Astrocyte of the hippocampus (primary cell): ENCODE measurements around the gene EIF3D.

Experiments
- DNase-seq: peaks from one replicate; pipeline ENCODE4 v3.0.0; 2011; ENCODE audit warnings: low read depth, low spot score

EIF3D gene, protein sequence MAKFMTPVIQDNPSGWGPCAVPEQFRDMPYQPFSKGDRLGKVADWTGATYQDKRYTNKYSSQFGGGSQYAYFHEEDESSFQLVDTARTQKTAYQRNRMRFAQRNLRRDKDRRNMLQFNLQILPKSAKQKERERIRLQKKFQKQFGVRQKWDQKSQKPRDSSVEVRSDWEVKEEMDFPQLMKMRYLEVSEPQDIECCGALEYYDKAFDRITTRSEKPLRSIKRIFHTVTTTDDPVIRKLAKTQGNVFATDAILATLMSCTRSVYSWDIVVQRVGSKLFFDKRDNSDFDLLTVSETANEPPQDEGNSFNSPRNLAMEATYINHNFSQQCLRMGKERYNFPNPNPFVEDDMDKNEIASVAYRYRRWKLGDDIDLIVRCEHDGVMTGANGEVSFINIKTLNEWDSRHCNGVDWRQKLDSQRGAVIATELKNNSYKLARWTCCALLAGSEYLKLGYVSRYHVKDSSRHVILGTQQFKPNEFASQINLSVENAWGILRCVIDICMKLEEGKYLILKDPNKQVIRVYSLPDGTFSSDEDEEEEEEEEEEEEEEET

DNA sequence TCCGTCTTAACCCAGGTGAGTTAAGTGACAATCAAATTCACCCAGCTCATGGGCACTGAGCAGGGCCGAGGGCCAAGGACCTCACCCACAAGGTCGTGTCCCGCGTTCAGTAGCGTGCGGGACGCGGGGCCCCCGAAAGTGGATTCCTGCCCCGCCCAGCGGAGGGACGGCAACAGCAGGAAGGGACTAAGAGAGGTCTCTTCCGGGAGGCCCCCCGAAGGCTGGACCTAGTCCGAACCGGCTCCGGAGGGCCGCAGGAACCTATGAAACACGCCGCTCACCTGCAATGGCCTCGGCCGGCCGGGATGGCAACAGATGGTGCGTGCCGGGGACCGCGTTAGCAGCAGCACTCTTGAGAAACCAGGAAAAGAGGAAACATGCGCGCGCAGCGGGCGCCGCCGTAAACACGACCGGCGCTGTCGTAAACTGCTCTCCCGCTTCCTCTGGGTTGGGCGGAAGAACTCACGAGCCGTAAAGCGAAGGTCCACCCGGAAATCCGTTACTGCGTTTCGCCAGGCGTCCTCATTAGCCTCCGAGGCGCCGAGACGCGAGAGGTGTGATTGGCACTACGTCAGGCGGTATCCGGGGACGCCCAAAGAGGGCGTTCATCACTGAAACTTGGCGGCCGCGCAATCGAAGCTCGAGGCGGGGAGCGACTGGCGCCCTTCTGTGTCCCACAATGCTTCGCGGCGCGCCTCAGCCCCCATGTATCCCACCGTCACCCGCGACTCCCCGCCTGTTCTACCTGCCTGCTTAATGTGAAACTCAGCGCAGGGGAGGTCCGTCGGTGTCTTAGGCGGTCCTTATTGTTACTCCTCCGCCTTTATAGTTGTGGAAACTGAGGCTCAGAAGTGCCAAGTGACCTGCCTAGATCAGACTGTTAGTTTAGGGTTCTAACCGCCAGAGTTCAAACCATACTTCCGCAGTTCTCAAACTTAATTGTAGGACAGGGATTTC, at the start of gene EIF3D:
Gene EIF3D (minus strand): TSS at position 372 of the 957 bp plus-strand sequence. CDS start 3,045 bp downstream, outside the sequence.
- peak; percentile 100 for DNase-seq

DNA sequence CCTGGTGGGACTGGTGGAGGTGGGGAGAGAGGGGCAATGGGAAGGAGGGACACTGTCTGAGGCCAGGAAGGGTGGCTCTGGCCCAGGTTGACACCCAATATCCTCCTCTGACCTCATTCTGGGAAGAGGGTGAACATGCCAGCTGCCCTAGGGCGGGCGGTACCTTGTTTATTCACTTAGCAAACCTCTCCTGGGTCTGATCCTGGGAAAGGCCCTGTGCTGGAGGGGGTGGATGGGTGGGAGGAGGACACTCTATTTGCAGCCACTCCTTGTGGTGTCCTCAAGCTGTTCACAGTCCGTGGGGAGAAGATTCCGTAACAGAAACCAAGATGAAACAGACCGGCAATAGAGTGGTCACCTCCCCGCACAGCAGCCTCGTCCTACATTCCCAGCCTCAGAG, 49.7 kb upstream of the EIF3D start:
- no peak for DNase-seq

DNA sequence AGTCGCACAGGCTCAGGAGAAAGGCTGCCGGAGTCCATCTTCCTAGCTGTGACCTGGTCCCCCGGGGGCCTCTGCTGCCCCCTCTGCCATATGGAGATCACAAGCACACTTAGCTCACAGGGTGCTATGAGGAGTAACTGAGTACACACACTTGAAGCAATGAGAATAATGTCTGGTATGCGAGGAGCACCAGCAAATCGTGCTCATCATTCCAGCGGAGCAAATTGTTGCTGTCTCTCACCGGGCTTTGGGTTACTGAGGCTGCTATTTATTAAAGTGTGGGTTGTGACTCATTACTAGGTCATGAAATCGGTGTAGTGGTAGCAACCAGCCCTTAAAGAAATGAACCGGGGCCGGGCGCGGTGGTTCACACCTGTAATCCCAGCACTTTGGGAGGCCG, 48.1 kb upstream of the EIF3D start:
- DNase-seq = peak; percentile 84

DNA sequence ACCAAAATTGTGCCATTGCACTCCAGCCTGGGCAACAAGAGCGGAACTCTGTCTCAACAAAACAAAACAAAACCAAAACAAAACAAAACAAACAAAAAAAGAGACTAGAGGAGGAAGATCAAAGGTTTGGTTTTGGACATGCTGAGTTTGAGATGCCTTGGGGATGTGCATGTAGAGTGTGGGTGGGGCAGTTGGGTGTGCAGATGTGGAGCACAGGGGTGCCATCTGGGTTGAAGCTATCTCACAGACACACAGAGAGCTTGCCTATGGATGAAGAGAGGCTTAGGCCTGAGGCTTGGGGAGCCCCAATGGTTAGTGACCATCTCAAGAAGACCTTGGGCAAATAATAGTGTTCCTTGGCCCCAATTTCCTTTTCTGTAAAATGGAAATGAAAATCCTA, 45.8 kb upstream of the EIF3D start:
- no peak for DNase-seq

DNA sequence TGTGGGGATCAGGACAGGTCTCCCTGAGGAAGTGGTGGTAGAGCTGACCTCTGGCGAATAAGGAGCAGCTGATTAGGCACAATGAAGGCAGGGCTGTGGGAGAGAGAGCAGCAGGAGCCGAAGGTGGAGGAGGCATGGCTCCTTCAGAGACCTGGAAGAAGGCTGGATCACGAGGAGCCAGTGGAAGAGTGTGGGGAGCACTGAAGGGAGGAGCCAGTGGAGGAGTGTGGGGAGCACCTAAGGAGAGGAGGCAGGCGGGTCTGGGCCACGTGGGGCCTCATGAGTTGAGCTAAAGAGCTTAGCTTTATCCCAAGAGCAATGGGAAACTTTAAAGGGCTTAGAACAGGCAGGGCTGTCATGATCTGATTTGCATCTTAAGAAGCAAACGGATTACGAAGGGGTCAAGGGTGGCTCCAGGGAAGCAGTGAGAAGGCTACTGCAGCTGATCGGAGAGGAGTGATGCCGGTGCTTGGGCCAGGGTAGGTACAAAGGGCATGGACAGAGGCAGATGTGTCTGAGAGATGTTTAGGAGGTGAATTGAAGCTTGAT, 44.9 kb upstream of the EIF3D start:
- DNase-seq = no peak

DNA sequence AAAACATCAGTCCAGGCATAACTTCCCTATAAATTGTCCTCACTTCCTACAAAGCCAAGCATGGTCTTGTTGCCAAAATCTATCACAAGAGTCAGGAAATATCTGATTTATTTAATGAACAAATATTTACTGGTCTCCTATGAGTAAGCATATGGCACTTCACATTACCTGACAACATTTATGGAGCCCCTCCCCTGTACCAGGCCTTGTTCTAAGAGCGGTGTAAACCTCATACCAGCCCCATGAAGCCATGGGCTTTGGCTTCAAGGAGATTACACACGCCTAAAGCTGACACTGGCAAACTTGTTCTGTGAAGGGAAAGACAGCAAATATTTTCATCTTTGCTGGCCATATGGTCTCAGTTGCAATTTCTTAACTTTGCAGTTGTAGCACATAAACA, 43.0 kb upstream of the EIF3D start:
- no peak for DNase-seq

DNA sequence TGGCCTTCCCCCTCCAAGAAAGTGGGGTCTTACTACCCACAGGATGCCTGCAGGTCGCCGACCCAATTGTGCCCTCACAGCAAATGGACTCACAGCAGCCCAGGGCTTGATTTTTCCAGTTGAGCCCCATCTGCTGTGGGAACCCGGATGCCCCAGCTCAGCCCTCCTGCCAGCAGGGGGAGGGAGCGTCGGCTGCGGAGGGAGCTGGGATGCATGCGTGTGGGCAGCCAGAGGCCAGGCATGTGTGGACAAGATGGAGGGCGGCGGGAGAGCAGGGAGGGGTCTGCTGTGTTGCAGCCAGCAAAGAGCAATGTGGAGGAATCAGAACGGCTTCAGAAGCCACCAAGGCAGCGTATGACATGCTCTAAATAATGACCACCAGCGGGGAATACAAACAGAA, 41.0 kb upstream of the EIF3D start:
- peak; percentile 41 for DNase-seq

DNA sequence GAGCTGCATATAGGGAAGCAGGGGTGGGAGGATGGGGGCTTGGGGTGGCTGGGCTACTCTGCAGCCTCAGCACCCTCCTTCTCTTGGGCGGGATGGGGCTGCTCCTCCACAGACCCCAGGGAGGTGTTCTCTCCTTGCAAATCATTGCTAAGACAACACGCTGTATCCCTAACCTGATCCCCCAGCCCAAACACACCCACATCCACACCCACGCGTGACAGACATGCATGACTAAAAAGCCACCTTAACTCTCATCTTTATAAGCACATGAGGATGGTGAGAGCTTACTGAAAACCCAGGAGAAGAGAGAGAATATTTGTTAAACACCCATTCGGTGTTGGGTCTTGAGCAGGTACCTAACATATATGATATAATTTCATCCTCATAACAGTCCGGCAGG, 39.9 kb upstream of the EIF3D start:
- no peak for DNase-seq

DNA sequence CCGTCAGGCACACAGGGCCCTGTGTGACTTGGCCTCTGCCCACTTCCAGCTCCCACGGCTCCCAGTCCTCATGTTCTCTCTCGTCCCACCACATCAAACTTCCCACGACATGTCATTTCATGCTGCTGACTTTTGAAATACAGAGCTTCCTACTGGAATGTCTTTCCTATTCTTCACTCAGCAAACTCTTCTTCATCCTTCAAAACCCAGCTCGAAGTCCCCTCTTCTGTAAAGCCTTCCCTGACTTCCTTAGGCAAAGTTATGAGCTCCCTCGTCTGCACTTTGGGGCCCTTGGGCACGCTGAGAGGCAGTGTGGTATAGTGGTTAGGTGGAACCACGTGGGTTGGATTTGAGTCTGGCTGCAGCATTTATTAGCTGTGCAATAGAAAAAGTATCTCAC, 37.8 kb upstream of the EIF3D start:
- no peak for DNase-seq

DNA sequence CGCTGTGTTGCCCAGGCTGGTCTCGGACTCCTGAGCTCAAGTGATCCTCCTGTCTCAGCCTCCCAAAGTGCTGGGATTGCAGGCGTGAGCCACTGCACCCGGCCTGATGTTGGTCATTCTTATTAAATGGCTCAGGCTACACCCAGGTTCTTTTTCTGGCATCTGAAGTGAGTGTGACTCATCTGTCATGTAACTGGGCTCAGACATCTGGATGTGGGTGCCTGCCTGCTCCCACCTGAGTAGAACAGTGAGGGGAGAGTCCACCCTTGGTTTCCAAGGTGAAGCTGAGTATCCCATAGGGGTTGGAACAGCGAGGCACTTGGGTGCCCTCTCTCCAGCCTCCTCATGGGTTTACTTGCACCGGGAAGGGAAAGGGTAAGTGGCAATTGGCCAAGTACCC, 36.7 kb upstream of the EIF3D start:
- peak; percentile 16 for DNase-seq

DNA sequence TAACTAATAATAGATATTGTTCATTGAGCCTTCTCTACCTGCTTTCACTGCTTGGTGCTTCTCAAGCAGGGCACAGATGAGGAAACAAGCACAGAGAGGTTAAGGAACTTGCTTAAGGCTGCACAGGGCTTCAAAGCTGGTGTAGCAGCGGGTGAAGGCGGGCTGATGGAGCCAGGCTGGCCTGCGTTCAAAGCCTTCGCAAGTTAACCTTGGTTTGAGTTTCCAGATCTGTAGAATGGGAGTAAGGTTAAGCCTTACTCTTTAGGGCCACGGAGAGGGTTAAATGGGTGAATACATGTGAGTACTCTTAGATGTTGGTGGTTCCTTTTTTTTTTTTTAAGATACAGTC, 36.2 kb upstream of the EIF3D start:
- DNase-seq = no peak

DNA sequence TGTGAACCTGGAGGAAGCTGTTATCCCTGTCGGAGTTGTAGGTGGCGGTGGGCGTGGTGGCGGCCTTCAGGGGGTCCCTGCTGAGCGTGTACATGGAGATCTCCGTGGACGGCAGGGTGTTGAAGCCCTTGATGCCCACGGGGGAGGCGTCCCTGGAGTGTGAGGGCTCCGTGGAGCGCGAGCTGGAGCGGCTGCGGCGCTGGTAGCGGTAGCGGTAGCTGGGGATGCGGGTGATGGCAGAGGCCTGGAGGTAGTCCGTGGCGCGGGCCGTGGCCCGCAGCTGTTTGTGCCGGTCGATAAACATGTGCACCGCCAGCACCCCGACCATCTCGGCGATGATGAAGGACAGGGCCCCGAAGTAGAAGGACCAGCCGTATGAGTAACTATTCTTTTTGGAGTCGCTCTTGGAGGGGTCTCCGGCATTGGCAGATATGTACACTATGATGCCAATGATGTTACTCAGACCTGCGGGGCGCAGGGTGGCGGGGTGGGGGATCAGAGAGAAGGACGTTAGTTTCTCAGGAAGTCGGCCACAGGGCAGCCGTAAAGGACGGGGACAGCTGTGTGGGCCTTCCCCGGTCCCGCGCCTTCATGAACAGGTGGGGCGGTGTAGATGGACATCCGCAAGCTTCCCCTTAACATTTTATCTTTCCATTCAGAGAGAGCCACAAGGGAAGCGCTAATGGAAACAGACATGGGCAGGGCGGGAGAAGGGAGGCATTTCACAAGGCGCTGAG, 35.6 kb upstream of the EIF3D start:
- no peak for DNase-seq

DNA sequence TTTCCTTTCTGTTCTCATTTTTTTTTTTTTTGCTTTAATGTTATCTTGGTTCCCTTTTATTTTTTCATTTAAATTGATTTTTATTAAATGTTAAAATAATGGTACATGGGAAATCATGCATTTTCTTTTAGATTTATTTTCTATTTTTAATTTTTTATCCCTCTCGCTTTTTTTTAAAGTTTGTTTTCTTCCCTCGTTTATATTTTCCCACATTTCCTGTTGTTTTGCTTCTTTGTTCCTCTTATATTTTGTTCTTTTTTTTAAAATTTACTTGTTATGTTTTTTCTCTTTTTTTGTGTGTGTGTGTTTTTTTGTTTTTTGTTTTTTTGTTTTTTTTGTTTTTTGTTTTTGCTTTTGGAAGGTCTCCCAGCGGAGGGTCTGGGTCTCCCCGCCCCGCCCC, 34.9 kb upstream of the EIF3D start:
- DNase-seq = no peak

DNA sequence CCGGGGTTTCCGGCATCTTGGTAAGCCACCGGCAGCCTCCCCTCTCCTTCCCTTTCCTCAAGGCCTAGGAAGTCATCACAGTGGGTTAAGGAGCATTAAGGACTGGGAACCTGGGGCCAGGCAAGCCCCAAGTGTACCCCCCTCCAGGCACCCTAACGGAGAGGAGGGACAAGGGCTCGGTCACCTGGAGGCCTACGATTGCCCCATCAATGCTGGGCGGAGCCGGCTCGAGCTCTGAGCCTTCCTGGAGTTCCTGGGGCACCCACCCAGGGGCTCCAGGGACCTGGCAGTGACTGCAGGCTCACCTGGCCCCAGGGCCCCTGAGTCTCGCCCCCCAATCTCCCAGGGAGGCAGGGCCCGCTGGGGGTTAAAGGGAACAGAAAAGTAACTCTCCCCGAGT, 34.5 kb upstream of the EIF3D start:
- DNase-seq = no peak

DNA sequence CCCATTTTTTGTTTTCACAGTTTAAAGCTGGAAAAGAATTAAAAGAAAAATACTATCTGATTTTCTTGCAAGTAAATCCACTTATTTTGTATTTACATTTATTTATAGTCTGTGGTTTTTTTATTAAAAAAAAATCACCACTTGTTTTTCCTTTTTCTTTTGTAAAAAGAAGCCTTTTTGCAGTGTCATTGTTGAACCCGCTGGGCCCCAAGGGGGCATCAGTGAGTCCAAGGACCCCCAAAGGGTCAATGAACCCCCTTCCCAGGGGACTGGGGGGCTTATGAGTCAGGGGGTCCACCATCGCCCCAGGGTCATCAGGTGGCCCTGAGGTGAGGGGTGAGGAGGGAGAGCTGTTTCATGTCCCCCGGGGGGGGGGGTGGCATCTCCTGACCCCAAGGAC, 34.0 kb upstream of the EIF3D start:
- DNase-seq = no peak

DNA sequence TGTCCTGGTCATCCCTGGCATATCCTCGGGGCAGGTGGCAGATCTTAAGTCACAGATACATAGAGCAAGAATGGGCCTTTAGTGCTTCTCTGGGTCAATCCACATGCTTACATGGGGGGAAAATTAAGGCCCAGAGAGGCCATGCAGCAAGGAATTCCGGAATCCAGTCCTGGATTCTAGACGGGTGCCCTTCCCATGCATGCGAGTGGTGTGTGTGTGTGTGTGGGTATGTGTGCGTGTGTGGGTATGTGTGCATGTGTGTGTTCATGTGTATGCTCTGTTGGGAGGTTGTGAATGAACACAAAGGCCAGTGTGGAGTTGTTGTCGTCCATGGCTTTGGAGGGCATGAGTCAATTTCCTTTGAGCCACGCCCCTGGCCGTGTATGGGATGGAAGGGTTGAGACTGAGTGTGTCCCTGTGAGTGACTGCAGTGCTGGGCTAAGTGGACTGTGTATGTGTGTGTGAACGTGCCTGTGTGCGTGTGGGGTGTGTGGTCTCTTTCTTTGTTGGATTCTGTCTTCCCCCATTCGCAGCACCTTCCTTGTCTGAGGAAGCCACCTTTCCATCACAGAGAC, 33.4 kb upstream of the EIF3D start:
- peak; percentile 31 for DNase-seq

DNA sequence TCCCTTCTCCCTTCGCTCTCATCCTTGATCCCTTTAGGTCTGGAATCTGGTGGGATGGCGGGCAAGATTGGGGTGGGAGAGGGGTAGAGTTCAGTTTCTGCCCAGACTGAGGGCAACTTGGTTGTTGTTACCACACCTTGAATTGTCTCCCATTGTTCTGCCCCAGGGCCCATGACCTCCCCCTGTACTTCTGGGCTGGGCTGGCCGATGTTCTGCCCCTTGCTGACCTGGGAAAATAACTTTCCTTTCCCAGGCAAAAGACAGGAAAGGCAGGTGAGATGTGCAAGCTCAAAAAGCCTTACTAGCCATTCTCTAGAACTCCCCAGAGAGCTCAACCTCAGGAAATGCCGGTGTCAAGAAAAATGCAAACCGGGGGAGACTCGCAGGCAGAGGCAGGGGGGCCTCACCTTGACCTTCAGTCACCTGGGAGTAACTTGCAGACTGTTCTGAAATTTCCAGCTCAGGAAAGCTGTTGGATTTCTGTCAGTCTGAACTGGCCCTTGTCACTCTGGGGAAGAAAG, 32.4 kb upstream of the EIF3D start:
- DNase-seq = no peak

DNA sequence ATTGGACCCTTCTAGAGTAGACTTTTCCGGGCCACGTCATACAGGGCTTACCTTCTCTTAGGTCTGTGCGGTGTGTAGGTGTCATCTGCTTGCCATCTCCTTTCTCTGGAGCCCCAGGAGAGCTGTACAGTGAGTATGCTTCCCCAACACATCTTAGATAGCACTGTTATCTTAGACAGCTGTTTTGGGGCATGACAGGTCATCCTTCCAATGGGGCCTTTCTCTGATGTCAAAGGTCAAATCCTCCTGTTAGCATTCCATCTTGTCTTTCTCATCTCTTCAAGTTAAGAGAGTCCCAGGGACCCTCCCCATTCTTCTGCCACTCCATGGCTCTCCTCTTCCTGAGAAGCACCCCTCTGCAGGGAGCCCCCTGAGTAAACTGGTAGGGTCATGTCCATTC, 31.0 kb upstream of the EIF3D start:
- no peak for DNase-seq

DNA sequence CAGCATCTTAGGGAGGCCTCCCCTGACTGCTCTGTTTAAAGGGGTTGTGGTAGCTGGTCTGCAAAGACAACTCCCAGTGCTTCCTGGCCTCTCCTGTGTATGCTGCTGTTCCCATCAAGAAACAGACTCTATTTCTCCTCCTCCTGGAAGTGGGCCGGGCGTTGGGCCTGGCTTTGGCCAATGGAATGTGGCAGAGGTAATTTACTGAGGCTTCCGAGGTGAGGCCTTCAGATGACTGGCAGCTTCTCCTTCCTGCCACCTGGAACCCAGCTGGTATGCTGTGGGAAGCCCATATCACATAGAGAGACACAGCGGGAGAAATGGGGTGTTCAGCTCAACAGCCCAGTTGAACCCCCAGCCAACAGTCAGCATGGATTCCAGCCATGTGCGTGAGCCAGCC, 25.1 kb upstream of the EIF3D start:
- DNase-seq = no peak

DNA sequence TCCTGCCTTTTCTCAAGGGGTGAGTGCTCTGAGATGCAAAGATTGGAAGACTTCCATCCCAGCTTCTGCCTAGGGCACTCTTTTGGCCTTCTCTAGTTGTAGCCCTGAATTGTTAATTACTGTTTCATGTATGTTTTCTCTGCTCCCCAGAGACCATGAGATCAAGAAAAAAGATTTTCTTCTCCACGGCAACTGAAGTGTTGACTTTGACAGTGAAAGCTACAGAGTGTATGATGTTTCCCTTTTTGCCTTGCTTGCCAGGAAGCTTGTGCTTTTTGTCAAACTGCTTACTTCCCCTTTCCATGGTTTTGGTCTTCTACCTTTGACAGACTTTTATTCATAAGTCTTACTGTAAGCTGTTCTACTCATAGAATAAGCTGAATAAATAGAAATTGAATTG, 23.3 kb upstream of the EIF3D start:
- DNase-seq = no peak
